Tibial artery (tissue), 4 donors: Measurements from ENCODE around the gene CFAP65.

Source experiments
- DNase-seq, 2 donors: peaks; one replicate each; pipeline ENCODE4 v3.0.0-alpha.2; 2019
- H3K27ac ChIP-seq, 2 donors: fragments of 200-600 bp; sonication (generic) in 1 of 2; 1 replicate in 1 of 2; 2 replicates in 1 of 2; pipeline ENCODE4 v1.5.1; 2018 to 2019; ENCODE audit warnings: mild to moderate bottlenecking in 1 of 2
- H3K27me3 ChIP-seq, 2 donors: fragments of 200-600 bp; sonication (generic) in 1 of 2; one replicate each; pipeline versions ENCODE4 v1.5.1 to v1.6.0; 2016 to 2019
- H3K36me3 ChIP-seq, 3 donors: fragments of 200-600 bp; sonication (generic) in 2 of 3; one replicate each; pipeline ENCODE4 v1.5.1; 2016 to 2019; ENCODE audit warnings: mild to moderate bottlenecking in 2 of 3
- H3K4me1 ChIP-seq, 4 donors: fragments of 200-600 bp; sonication (generic) in 2 of 4; 1 replicate in 3 of 4; 2 replicates in 1 of 4; pipeline ENCODE4 v1.5.1; 2016 to 2019
- H3K4me3 ChIP-seq, 2 donors: fragments of 200-600 bp; sonication (generic) in 1 of 2; 1 replicate in 1 of 2; 2 replicates in 1 of 2; pipeline ENCODE4 v1.5.1; 2018 to 2019; ENCODE audit warnings: mild to moderate bottlenecking in 2 of 2
- H3K9me3 ChIP-seq, 3 donors: fragments of 200-600 bp; sonication (generic) in 1 of 3; one replicate each; pipeline ENCODE4 v1.5.1; 2016 to 2019
- CTCF ChIP-seq, 2 experiments: fragments of 200-600 bp in 1 of 2; fragments of 450-650 bp in 1 of 2; IDR thresholded peaks; one replicate each; pipeline ENCODE4 v1.5.1; 2017 to 2019; ENCODE audit warnings: antibody characterized with exemption in 2 of 2, mild to moderate bottlenecking in 1 of 2, moderate library complexity in 1 of 2
- intact Hi-C: fragments of 100-400 bp; cut with DNase I; formaldehyde crosslinking; loops from one replicate; pipeline ENCODE4 v1.15.0; 2023; ENCODE audit warnings: low total_unique reads

CFAP65 gene

GRCh38 chr2:219087361-219087760 is 46.0 kb upstream of the CFAP65 start:
- Histone ChIP-seq H3K27me3 (no peaks in the 10 kb centered on the region), H3K27ac (no peak overlapping the region), H3K36me3 (no peaks in the 10 kb centered on the region), H3K4me1 (no peaks in the 10 kb centered on the region), H3K4me3 (no peak overlapping the region), H3K9me3 (no peaks in the 10 kb centered on the region)
- DNase-seq: no peak
- no peak for TF ChIP-seq CTCF (IDR thresholded peaks at IDR 0.05)
- intact Hi-C loops: no loop called here

- no peak for DNase-seq
- no peaks in the 10 kb centered on the region for H3K9me3 ChIP-seq
- no peak for TF ChIP-seq CTCF (IDR thresholded peaks at IDR 0.05)
- no peak overlapping the region for H3K4me3 ChIP-seq
- H3K36me3 ChIP-seq: no peaks in the 10 kb centered on the region
- intact Hi-C loops: no loop called here
- H3K4me1 ChIP-seq: no peaks in the 10 kb centered on the region
- no peaks in the 10 kb centered on the region for H3K27me3 ChIP-seq
- no peak overlapping the region for H3K27ac ChIP-seq
Observed at GRCh38 chr2:219086196-219086595, 44.9 kb upstream of the CFAP65 start.

GRCh38 chr2:219084791-219085190 is 43.5 kb upstream of the CFAP65 start:
- Histone ChIP-seq H3K36me3 (no peaks in the 10 kb centered on the region), H3K4me1 (no peaks in the 10 kb centered on the region), H3K27me3 (no peaks in the 10 kb centered on the region), H3K27ac (no peak overlapping the region), H3K9me3 (no peaks in the 10 kb centered on the region), H3K4me3 (no peak overlapping the region)
- DNase-seq: no peak
- TF ChIP-seq CTCF (IDR thresholded peaks at IDR 0.05): no peak
- intact Hi-C loops: no loop called here

- H3K9me3 ChIP-seq: no peaks in the 10 kb centered on the region
- no peaks in the 10 kb centered on the region for H3K4me1 ChIP-seq
- intact Hi-C loops: no loop called here
- no peak overlapping the region for H3K4me3 ChIP-seq
- no peak overlapping the region for H3K27ac ChIP-seq
- peaks cover 6 to 7% (median 6%) of the 10 kb centered on the region in 3 donors for H3K36me3 ChIP-seq
- TF ChIP-seq CTCF (IDR thresholded peaks at IDR 0.05): no peak
- H3K27me3 ChIP-seq: no peaks in the 10 kb centered on the region
- DNase-seq: no peak
Observed at GRCh38 chr2:219082332-219082958, 41.1 kb upstream of the CFAP65 start.

- Histone ChIP-seq H3K27ac (no peak overlapping the region), H3K4me1 (no peaks in the 10 kb centered on the region), H3K36me3 (peaks cover 12 to 14% (median 12%) of the 10 kb centered on the region in 3 donors), H3K9me3 (no peaks in the 10 kb centered on the region), H3K4me3 (no peak overlapping the region), H3K27me3 (no peaks in the 10 kb centered on the region)
- no peak for TF ChIP-seq CTCF (IDR thresholded peaks at IDR 0.05)
- DNase-seq: no peak
- intact Hi-C loops: no loop called here
Observed at GRCh38 chr2:219081701-219082331, 40.5 kb upstream of the CFAP65 start.
